Measurements from ENCODE around the gene TMC8.
"Not testable (repeated sequence)": the region's sequence is repeated elsewhere in the genome, so short reads cannot be mapped to it uniquely, and the experiment has no call there.

The TMC8 gene

DNA sequence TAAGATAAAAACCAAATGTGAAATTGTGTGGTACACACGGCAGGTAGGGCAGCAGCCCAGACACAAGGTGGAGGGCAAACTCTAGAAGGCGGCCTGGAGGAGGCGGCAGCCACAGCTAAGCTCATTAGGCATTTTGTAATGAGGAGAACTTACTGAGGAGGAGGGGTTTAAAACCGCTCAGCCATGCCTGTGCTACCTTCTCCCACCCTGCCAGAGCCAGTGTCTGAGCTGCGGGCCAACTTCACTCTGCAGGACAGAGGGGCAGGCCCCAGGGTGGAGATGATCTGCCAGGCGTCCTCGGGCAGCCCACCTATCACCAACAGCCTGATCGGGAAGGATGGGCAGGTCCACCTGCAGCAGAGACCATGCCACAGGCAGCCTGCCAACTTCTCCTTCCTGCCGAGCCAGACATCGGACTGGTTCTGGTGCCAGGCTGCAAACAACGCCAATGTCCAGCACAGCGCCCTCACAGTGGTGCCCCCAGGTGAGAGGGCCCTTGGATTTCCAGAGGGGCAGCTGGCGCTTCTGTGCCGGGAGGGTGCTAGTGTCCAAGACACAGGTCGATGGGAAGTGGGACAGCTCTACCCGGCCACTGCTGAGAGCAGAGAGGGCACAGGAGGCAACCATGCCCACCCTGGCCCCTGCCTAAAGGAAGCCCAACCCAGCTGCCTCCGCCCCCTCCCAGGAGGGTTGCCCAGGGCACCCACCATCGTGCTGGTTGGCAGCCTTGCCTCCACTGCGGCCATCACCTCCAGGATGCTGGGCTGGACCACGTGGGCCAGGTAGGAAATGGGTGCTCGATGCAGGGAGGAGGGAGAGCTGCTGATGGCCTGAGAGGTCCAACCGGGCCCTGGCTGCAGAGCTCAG is 33.5 kb downstream of the TMC8 start:
- no peak for DNase-seq

DNA sequence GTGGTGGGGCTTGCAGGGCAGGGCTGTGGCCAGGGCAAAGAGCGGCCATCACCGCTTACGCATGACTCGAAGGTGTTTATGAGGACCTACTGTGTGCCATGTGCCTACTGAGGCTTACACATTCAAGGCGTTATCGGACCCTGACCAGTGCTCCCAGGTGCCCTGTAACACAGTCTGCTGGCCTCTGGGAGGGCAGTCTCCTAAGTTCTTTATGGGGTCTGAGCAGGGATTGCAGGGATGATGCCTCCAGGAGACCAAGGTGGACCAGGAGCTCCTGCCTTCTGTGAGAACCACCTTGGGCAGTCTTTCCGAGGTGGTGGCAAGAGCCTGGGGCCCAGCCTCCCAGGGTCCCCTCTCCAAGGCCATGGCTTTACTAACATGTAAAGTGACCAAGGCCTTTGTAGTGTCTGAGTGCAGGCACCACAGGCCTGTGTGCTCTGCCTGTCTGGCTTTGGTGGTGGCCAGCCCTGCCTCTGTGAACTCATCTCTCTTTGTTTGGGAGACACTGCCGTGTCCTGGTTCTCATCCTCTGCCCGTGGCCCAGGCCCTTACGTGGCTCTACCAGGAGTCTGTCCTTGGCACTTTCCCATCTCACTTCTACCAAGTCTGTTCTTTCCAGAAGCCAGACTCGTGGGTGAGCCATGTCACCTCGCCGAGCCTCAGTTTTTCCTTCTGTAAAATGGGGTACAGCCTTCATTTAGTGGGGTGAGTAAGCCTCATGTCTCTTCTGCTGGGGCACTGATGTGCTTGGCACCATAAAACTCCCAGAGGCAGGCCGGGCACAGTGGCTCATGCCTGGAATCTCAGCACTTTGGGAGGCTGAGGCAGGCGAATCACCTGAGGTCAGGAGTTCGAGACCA is 34.4 kb downstream of the TMC8 start:
- DNase-seq = no peak

- DNase-seq = no peak
Measured at GRCh38 chr17:78166416-78166815, 35.8 kb downstream of the TMC8 start.

- DNase-seq = peak; percentile 89
Measured at GRCh38 chr17:78168242-78168902, 37.8 kb downstream of the TMC8 start, which contains the start of gene SYNGR2. Gene SYNGR2, plus strand, starts transcription at chr17:78168581. Its CDS starts 36 bp downstream, at chr17:78168617.

GRCh38 chr17:78168903-78169793 is 38.6 kb downstream of the TMC8 start:
- peak; percentile 71 for DNase-seq

GRCh38 chr17:78170692-78171590 is 40.4 kb downstream of the TMC8 start:
- DNase-seq = no peak

GRCh38 chr17:78171591-78172248 is 41.1 kb downstream of the TMC8 start:
- DNase-seq = not testable (repeated sequence)

DNA sequence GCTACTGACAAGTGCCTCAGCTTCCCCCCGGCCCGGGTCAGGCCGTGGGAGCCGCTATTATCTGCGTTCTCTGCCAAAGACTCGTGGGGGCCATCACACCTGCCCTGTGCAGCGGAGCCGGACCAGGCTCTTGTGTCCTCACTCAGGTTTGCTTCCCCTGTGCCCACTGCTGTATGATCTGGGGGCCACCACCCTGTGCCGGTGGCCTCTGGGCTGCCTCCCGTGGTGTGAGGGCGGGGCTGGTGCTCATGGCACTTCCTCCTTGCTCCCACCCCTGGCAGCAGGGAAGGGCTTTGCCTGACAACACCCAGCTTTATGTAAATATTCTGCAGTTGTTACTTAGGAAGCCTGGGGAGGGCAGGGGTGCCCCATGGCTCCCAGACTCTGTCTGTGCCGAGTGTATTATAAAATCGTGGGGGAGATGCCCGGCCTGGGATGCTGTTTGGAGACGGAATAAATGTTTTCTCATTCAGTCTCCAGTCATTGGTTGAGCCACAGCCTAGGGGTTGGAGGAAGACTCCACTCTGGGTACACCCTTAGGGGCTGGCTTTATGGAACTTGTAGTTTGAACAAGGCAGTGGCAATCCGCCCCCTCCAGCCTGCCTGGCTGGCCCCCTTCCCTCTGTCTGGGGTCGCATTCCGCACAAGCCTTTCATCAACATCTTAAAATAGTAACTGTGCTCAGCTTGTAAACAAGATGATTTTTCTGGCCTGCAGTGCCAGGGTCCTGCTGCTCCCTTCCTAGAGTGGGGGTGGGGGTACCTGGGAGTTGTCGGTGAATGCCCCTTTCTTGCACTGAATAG is 41.9 kb downstream of the TMC8 start:
- no peak for DNase-seq

GRCh38 chr17:78173097-78173715 is 42.6 kb downstream of the TMC8 start:
- no peak for DNase-seq

GRCh38 chr17:78174346-78174869 is 43.8 kb downstream of the TMC8 start:
- no peak for DNase-seq

DNA sequence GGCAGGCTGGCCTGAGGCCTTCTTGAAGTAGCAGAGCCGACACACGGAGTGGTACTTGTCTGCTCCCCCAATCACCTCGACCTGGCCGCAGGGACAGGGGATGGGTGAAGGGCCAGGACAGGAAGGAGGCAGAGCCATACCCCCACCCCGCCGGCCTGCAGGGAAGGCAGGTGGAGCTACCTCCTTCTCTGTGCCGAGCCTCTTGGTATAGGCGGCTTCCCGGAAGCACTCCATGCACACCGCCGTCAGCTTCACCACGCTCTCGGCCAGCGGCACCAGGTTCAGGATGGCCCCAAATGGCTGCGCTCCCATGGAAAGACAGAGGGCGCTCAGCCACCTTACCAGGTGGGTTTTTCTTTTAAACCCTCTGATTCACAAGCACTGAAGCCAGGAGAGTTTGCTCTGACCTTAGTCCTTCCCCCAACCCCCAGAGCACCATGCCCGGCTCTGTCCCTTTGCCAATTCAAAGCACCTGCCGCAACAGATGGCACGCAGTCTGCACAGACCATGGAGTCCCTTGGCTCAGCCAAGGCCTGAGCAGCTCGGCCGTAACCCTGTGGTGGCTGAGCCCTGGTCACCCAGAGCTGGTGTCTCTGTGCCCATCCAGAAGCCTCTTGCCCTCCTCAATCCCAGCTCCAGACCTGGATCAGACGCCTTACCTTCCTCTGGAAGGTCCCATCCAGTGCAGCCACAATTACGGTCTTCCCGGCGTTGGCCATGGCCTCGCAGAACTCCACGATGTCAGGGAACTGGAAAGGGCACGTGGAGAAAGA is 44.5 kb downstream of the TMC8 start:
- DNase-seq = no peak

DNA sequence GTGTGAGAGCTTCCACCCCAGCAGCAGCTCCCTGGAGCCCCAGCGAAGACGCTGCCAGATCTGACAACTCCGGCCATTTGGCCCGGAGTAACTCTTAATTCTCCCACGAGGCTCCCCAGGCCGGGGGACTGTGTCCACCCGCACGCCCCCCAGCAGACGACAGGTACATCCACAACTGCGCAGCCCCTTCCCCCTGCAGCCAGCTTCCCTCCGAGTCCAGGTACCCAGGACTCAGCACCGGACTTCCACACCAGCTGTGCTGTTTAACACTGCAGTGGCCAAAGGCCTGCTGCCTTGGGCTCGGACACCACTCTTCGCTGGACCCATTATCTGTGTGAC is 45.0 kb downstream of the TMC8 start:
- DNase-seq = no peak

DNA sequence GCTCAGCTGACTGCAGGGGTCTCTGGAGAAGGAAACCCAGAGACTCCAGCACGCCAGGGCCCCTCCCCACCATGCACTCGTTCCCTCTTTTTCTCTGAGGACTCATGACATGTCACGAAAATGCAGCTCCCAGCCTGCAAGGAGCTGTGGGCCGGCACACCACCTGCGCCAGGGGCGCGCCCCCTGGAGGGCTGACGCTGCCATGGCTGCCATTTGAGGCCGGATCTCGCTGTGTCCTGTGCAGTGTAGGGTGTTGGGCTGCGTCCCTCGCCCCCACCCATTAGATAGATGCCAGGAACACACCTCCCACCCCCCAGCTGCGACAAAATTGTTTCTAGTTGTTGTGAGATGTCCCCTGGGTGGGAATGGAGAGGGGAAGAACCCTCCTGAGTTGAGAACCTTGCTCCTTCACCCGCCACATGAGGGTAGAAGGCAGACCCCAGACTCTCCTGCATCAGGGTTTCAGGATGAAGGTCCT is 46.0 kb downstream of the TMC8 start:
- DNase-seq = peak; percentile 78

DNA sequence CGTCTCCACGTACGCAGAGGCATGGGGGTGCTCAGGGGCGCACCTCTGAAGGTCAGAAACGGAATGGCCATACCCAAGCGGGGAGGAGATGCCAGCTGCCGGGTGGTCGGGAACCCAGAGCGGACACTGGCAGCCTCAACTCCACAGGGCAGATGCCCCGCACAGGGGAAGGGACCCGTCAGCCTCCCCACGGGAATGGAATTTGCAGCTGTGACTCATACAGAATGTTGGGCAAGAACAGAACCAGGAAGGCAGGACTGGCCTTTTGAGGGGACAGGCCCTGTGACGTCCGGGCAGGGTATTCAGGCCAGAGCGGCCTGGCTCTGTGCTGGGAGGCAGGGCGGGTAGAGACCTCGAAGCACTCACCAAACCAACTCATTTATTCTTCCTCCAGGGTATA is 48.8 kb downstream of the TMC8 start:
- DNase-seq = no peak

DNA sequence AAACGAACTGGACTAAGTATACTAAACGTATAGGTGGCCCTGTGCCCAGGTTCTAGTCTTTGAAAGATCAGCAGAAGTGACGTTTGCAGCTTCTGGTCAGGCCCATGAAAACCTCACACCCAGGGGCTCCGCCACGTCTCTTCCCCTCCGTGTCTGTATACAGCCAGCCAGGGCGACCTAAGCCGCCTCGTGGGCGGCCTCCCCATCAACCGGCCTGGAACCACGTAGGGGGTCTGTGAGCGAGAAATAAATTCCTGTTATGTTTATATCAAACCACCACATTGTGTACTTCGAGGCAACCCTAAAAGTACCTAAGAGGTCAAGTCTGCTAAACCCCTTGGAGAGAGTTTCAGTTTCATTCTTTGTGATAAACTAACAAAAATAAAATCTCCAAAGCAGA is 49.5 kb downstream of the TMC8 start:
- DNase-seq = no peak

DNA sequence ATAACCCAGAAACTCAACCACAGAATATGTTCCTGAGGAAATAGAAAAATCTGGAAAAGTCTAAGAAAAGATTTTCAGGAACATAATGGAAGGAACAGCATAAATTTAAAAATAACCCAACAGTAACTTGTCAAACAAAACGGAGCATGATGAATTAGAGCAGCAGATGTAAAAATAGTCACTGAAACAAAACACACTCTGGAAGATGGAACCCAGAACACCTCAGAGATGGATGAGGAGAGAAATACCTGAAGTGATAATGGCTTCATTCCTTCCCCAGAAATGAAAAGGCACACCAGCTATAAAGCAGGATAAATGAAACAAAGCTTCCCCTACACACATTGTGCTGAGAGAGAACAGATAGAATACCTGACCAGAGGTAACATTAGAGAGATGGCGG is 49.9 kb downstream of the TMC8 start:
- no peak for DNase-seq

GRCh38 chr17:78182504-78182903 is 51.9 kb downstream of the TMC8 start:
- no peak for DNase-seq

DNA sequence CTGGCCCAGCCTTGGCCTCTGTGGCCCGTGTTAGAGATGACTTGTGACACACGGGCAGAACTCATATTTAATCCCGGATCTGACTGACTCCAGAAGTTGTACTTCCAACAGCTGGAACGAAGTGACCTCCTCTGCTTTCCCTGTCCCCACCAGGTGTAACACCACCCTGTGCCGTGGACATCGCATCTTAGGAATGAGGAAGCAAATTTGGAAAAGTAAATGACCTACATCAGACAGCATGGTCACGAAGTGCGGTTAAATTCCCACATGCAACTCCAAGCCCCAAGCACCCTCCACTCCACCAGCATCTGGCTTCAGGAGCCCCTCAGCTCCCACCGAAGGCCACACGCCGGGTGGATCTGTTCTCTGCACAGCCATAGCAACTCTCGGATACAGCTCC is 53.3 kb downstream of the TMC8 start:
- no peak for DNase-seq

Data from stimulated activated CD4-positive, alpha-beta T cell treated with anti-CD3 and anti-CD28 coated beads, Interleukin-4, amount 100 ng/mL, for 1 hour (primary cell).